Omental fat pad (tissue), 4 donors: ENCODE measurements around the gene RAB10. TPM values are rescaled to one million over a fixed set of nuclear protein-coding genes. Genes with fewer than 3 reads are reported as not detected.

Source experiments
- ATAC-seq: fragments of 150-250 bp; one replicate; pipeline ENCODE4 v1.9.1; 2016; ENCODE audit warnings: mild to moderate bottlenecking, moderate library complexity; ENCODE audit not compliant: low FRiP score
- DNase-seq: peaks from one replicate; pipeline ENCODE4 v3.0.0-alpha.2; 2019; ENCODE audit warnings: low spot score
- CTCF ChIP-seq, 3 donors: fragments of 450-650 bp; IDR thresholded peaks; one replicate each; pipeline ENCODE4 v1.5.1; 2016 to 2017; ENCODE audit warnings: antibody characterized with exemption in 3 of 3, mild to moderate bottlenecking in 3 of 3, moderate library complexity in 2 of 3
- total RNA-seq, 4 donors: library from RNA; depleted of rRNA; stranded (reverse); fragments of >200 nt; gene quantifications; one replicate each; pipeline ENCODE4 v1.1.0, GENCODE V29; 2016

The RAB10 gene
- total RNA-seq, 4 donors from 2014 or later: 78.3 to 115 (median 86.1) TPM

GRCh38 chr2:26033270-26033817 is 540 bp upstream of the RAB10 start:
- DNase-seq (peak; percentile 31), ATAC-seq (peak; percentile 34)
- no peak for TF ChIP-seq CTCF (IDR thresholded peaks at IDR 0.05)

- ATAC-seq: no peak
- no peak for DNase-seq
- no peak for TF ChIP-seq CTCF (IDR thresholded peaks at IDR 0.05)
Observed at GRCh38 chr2:26034637-26034992, 731 bp downstream of the RAB10 start.

- DNase-seq (no peak), ATAC-seq (no peak)
- TF ChIP-seq CTCF (IDR thresholded peaks at IDR 0.05): no peak
Observed at GRCh38 chr2:26035090-26035743, 1.3 kb downstream of the RAB10 start.

GRCh38 chr2:26039603-26040323 is 5.9 kb downstream of the RAB10 start:
- TF ChIP-seq CTCF (IDR thresholded peaks at IDR 0.05): no peak
- ATAC-seq: no peak
- DNase-seq: no peak

GRCh38 chr2:26043109-26043508 is 9.2 kb downstream of the RAB10 start:
- DNase-seq (no peak), ATAC-seq (no peak)
- TF ChIP-seq CTCF (IDR thresholded peaks at IDR 0.05): no peak

- TF ChIP-seq CTCF (IDR thresholded peaks at IDR 0.05): no peak
- ATAC-seq (peak; percentile 27), DNase-seq (no peak)
Observed at GRCh38 chr2:26043862-26044696, 10.2 kb downstream of the RAB10 start.
